AG09309 (cell line): ENCODE data around the gene ATCAY.
"Not testable (repeated sequence)": the region's sequence is repeated elsewhere in the genome, so short reads cannot be mapped to it uniquely, and the experiment has no call there.

ENCODE experiments used
- DNase-seq: peaks from one replicate; pipeline ENCODE4 v3.0.0-alpha.2; 2010; ENCODE audit warnings: low read depth
- H3K4me3 ChIP-seq: 2 replicates; pipeline ENCODE4 v1.5.1; 2011; ENCODE audit warnings: mild to moderate bottlenecking, low read depth, low read length, moderate library complexity; ENCODE audit not compliant: control insufficient read depth
- CTCF ChIP-seq: IDR thresholded peaks from 2 replicates; pipeline ENCODE4 v1.5.1; 2011; ENCODE audit warnings: mild to moderate bottlenecking, low read depth, low read length, inconsistent platforms; ENCODE audit not compliant: insufficient read depth, control insufficient read depth; ENCODE audit errors: missing control alignments

The ATCAY gene

GRCh38 chr19:3931041-3931440, 50.6 kb downstream of the ATCAY start:
- no peak for TF ChIP-seq CTCF
- no peak overlapping the region for H3K4me3 ChIP-seq
- no peak for DNase-seq

GRCh38 chr19:3932931-3933810, 52.7 kb downstream of the ATCAY start, which contains the start of gene NMRK2:
TSS of gene NMRK2 (plus strand) at chr19:3933069. CDS start at chr19:3933672, 603 bp downstream.
- no peak for DNase-seq
- no peak for TF ChIP-seq CTCF
- H3K4me3 ChIP-seq: no peak within 1 kb of the TSS

- no peak overlapping the region for H3K4me3 ChIP-seq
- DNase-seq: no peak
- no peak for TF ChIP-seq CTCF
These were observed 56.3 kb downstream of the ATCAY start for GRCh38 chr19:3936506-3937442.

- not testable (repeated sequence) for H3K4me3 ChIP-seq, DNase-seq
These were observed 57.9 kb downstream of the ATCAY start for GRCh38 chr19:3938300-3938950.

- no peak for TF ChIP-seq CTCF
- H3K4me3 ChIP-seq: no peak overlapping the region
- no peak for DNase-seq
These were observed 62.4 kb downstream of the ATCAY start for GRCh38 chr19:3942790-3943409.

- no peak for TF ChIP-seq CTCF
- DNase-seq: no peak
- H3K4me3 ChIP-seq: no peak overlapping the region
These were observed 63.7 kb downstream of the ATCAY start for GRCh38 chr19:3944018-3944721.
